Psoas muscle (tissue), 8 donors: ENCODE results near the gene ATP9A. TPM values are rescaled to one million over a fixed set of nuclear protein-coding genes. Genes with fewer than 3 reads are reported as not detected.
A peak's percentile ranks its signal among the peaks of the same experiment; 100 is the strongest.

Experiments
- ATAC-seq, 4 donors: fragments of 200-7000 bp; cut with Tn5 transposase; one replicate each; pipeline ENCODE4 v1.9.1; 2020; ENCODE audit warnings: moderate library complexity in 3 of 4, mild to moderate bottlenecking in 2 of 4
- DNase-seq, 2 donors: peaks; one replicate each; pipeline ENCODE4 v3.0.0-alpha.2; 2020
- H3K27ac ChIP-seq: fragments of 200-600 bp; one replicate; pipeline ENCODE4 v1.8.0; 2022
- H3K27me3 ChIP-seq, 3 donors: fragments of 200-600 bp in 1 of 3; one replicate each; pipeline versions ENCODE4 v1.6.1 to v1.8.0; 2013 to 2022; ENCODE audit warnings: low read length in 2 of 3, mild to moderate bottlenecking in 2 of 3, moderate library complexity in 1 of 3; ENCODE audit not compliant: insufficient read depth in 3 of 3
- H3K36me3 ChIP-seq, 2 donors: fragments of 200-600 bp in 1 of 2; one replicate each; pipeline versions ENCODE4 v1.6.1 to v1.8.0; 2013 to 2022; ENCODE audit warnings: low read depth in 1 of 2, mild to moderate bottlenecking in 1 of 2, moderate library complexity in 1 of 2; ENCODE audit not compliant: insufficient read depth in 1 of 2
- H3K4me1 ChIP-seq: fragments of 200-600 bp; one replicate; pipeline ENCODE4 v1.8.0; 2022
- H3K4me3 ChIP-seq: fragments of 200-600 bp; one replicate; pipeline ENCODE4 v1.8.0; 2022; ENCODE audit warnings: mild to moderate bottlenecking
- H3K9me3 ChIP-seq: fragments of 200-600 bp; one replicate; pipeline ENCODE4 v1.8.0; 2022
- WGBS, 3 donors: extraction: QIAGEN DNeasy Blood & Tissue Kit; methylation state at CpG; one replicate each; pipeline versions ENCODE4 v1.1.6 to v1.1.7; 2013; 5-methylcytosine and 5-hydroxymethylcytosine counted together
- intact Hi-C, 2 donors: fragments of 100-400 bp; cut with DNase I; formaldehyde crosslinking; loops; one replicate each; pipeline versions ENCODE4 v1.11.0 to v1.14.2; 2022
- polyA plus RNA-seq, 3 donors: library from polyadenylated mRNA; stranded (reverse); fragments of 200-250 nt; gene quantifications; one replicate each; pipeline ENCODE4 v1.2.3, GENCODE V29; 2013
- total RNA-seq, 4 donors: library from RNA; stranded (reverse); fragmentation: NEBNext Ultra II Directional in 2 of 4; extraction: Animal tissue kit (Norgen Biotek cat#: 25700) in 2 of 4; gene quantifications; one replicate each; pipeline versions ENCODE4 v1.2.1 to v1.2.4, GENCODE V29; 2021 to 2023
- TF ChIP-seq, protein P1 (sequence below): fragments of 200-600 bp; IDR thresholded peaks from one replicate; pipeline ENCODE4 v1.8.0; 2022; ENCODE audit warnings: antibody characterized with exemption
- donor health status: healthy with polysubstance abuse.
- donor health status: DM: no; HTN: no; CAD: no; lungs with moderate emphysema.
- donor health status: Bipolar disorder and iron deficiency.
- donor health status: healthy.
- donor health status: DM: yes; HTN: yes; CAD: no.
- donor health status: DM: no; HTN: no; CAD: no.
- donor health status: DM: no; HTN: no; CAD: no.
- donor health status: DM: yes; HTN: yes; CAD: no.

ATP9A gene
- total and polyA plus RNA-seq, 7 donors: 1.8 to 42.3 (median 17.2) TPM

DNA sequence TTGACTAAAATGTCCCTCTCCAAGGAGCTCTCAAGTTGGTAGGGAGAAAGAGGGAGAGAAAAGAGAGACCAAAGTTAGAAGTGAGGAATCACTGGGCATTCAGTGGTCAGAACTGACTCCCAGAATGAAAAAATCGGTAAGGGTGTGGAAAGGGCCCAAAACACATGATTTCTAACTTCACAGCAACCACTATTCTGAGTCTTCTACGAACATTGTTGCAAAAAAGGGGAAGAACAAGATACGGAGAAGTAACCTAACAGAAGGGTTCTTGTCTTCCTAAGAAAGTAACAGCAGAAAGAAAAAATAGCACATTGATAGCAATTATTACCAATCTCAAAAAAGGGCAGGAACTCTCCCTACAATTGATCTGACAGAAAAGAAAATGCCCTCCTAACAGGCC lies 65.6 kb downstream of the ATP9A start:
- no peaks in the 10 kb centered on the region for H3K36me3 ChIP-seq
- intact Hi-C loops: no loop called here
- H3K27me3 ChIP-seq: no peaks in the 10 kb centered on the region
- WGBS, 3 donors: 64 to 78% (median 65%) methylated on average over 3 of the region's 3 CpGs
- H3K4me1 ChIP-seq: no peaks in the 10 kb centered on the region
- ATAC-seq (no peak), DNase-seq (no peak)
- H3K27ac ChIP-seq: no peak overlapping the region
- H3K4me3 ChIP-seq: no peak overlapping the region
- TF ChIP-seq, protein P1, sequence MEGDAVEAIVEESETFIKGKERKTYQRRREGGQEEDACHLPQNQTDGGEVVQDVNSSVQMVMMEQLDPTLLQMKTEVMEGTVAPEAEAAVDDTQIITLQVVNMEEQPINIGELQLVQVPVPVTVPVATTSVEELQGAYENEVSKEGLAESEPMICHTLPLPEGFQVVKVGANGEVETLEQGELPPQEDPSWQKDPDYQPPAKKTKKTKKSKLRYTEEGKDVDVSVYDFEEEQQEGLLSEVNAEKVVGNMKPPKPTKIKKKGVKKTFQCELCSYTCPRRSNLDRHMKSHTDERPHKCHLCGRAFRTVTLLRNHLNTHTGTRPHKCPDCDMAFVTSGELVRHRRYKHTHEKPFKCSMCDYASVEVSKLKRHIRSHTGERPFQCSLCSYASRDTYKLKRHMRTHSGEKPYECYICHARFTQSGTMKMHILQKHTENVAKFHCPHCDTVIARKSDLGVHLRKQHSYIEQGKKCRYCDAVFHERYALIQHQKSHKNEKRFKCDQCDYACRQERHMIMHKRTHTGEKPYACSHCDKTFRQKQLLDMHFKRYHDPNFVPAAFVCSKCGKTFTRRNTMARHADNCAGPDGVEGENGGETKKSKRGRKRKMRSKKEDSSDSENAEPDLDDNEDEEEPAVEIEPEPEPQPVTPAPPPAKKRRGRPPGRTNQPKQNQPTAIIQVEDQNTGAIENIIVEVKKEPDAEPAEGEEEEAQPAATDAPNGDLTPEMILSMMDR: no peak
- H3K9me3 ChIP-seq: no peaks in the 10 kb centered on the region

- TF ChIP-seq, protein P1: peak; percentile 55
- Histone ChIP-seq H3K4me1 (no peaks in the 10 kb centered on the region), H3K36me3 (no peaks in the 10 kb centered on the region), H3K27me3 (no peaks in the 10 kb centered on the region), H3K27ac (no peak overlapping the region), H3K4me3 (no peak overlapping the region), H3K9me3 (no peaks in the 10 kb centered on the region)
- DNase-seq (no peak), ATAC-seq (no peak)
- WGBS, 3 donors: 50 to 69% (median 63%) methylated on average over 10 of the region's 10 CpGs
- intact Hi-C loops: no loop called here
Measured at GRCh38 chr20:51700809-51701285, 67.3 kb downstream of the ATP9A start.

DNA sequence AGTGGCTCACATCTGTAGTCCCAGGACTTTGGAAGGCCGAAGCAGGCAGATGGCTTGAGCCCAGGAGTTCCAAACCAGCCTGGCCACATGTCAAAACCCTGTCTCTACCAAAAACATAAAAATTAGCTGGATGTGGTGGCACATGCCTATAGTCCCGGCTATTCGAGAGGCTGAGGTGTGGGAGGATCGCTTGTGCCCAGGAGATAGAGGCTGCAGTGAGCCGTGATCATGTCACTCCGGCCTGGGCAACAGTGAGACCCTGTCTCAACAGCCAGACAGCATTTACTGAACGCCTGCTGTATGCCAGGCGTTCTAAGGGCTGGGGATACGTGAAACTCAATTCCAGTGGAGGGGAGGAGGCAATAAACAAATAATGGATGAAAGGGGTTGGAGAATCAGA lies 69.9 kb downstream of the ATP9A start:
- Histone ChIP-seq H3K4me1 (no peaks in the 10 kb centered on the region), H3K9me3 (no peaks in the 10 kb centered on the region), H3K27ac (no peak overlapping the region), H3K4me3 (no peak overlapping the region), H3K27me3 (no peaks in the 10 kb centered on the region), H3K36me3 (peaks cover 0 to 2% of the 10 kb centered on the region in 2 donors)
- intact Hi-C loops: no loop called here
- TF ChIP-seq, protein P1: no peak
- WGBS, 3 donors: 77 to 90% (median 79%) methylated on average over 9 of the region's 9 CpGs
- ATAC-seq (no peak), DNase-seq (no peak)

GRCh38 chr20:51697096-51697826 lies 70.9 kb downstream of the ATP9A start:
- no peak for DNase-seq
- Histone ChIP-seq H3K36me3 (peaks cover 0 to 2% of the 10 kb centered on the region in 2 donors), H3K27me3 (no peaks in the 10 kb centered on the region), H3K27ac (no peak overlapping the region), H3K9me3 (no peaks in the 10 kb centered on the region), H3K4me3 (no peak overlapping the region), H3K4me1 (no peaks in the 10 kb centered on the region)
- ATAC-seq: no peak
- TF ChIP-seq, protein P1: no peak
- intact Hi-C loops: no loop called here
- WGBS, 3 donors: 62 to 72% (median 68%) methylated on average over 8 of the region's 8 CpGs
